OCI-LY7 (cell line): ENCODE results near the gene PRKCA. TPM values are rescaled to one million over a fixed set of nuclear protein-coding genes. Genes with fewer than 3 reads are reported as not detected.

Source experiments
- BruUV-seq: library from RNA; stranded (reverse); fragments of 400-500 nt; replicated peaks from 2 replicates; lab custom pipeline; 2021; lab: Mats Ljungman, UMichigan
- CTCF ChIA-PET: fragments of 300-600 bp; sonication (Branson Sonifier 250); formaldehyde crosslinking; loops from one replicate; lab custom pipeline; 2022; ENCODE audit warnings: antibody characterized with exemption; ENCODE audit not compliant: unreplicated experiment; lab: Charles Lee
- POLR2A ChIA-PET: fragments of 300-600 bp; sonication (Branson Sonifier 250); formaldehyde crosslinking; loops from one replicate; lab custom pipeline; 2022; ENCODE audit warnings: antibody characterized with exemption; lab: Charles Lee
- DNase-seq: peaks from one replicate; pipeline ENCODE4 v3.0.0-alpha.2; 2015; ENCODE audit warnings: low spot score
- H2AFZ ChIP-seq: fragments of 200-600 bp; sonication (generic), shearing (Covaris generic); 2 replicates; pipeline ENCODE4 v1.6.1; 2014; ENCODE audit warnings: mild to moderate bottlenecking, antibody characterized with exemption, low read length, moderate library complexity
- H3K27ac ChIP-seq: fragments of 200-600 bp; sonication (generic); 2 replicates; pipeline ENCODE4 v1.5.1; 2014; ENCODE audit warnings: mixed run types, low read depth, mild to moderate bottlenecking, moderate library complexity, low read length, inconsistent platforms; ENCODE audit not compliant: poor library complexity, severe bottlenecking
- H3K36me3 ChIP-seq: fragments of 200-600 bp; sonication (generic); 2 replicates; pipeline ENCODE4 v1.6.1; 2014; ENCODE audit warnings: mild to moderate bottlenecking, antibody characterized with exemption, low read length, moderate library complexity, mixed read lengths; ENCODE audit not compliant: insufficient read depth
- H3K4me1 ChIP-seq: fragments of 200-600 bp; sonication (generic); 2 replicates; pipeline ENCODE4 v1.5.1; 2014; ENCODE audit warnings: mild to moderate bottlenecking, low read length; ENCODE audit not compliant: insufficient read depth, poor library complexity, severe bottlenecking
- H3K4me2 ChIP-seq: fragments of 200-600 bp; sonication (generic); 2 replicates; pipeline ENCODE4 v1.6.1; 2014; ENCODE audit warnings: mild to moderate bottlenecking, low read length
- H3K4me3 ChIP-seq: fragments of 200-600 bp; sonication (generic); 2 replicates; pipeline ENCODE4 v1.5.1; 2014; ENCODE audit warnings: mild to moderate bottlenecking, low read depth, low read length; ENCODE audit not compliant: poor library complexity, severe bottlenecking
- H3K79me2 ChIP-seq: fragments of 200-600 bp; sonication (generic); 2 replicates; pipeline ENCODE4 v1.6.1; 2016; ENCODE audit warnings: low read depth, mild to moderate bottlenecking, low read length, moderate library complexity, mixed read lengths; ENCODE audit not compliant: insufficient read depth
- H3K9me2 ChIP-seq: fragments of 200-600 bp; sonication (generic); 2 replicates; pipeline ENCODE4 v1.6.1; 2016; ENCODE audit warnings: mild to moderate bottlenecking, low read length, mixed read lengths; ENCODE audit not compliant: insufficient read depth
- H3K9me3 ChIP-seq: fragments of 200-600 bp; sonication (generic); 2 replicates; pipeline ENCODE4 v1.6.1; 2014; ENCODE audit warnings: mild to moderate bottlenecking, mixed run types, low read length, mixed read lengths
- H4K20me1 ChIP-seq: fragments of 200-600 bp; sonication (generic); 2 replicates; pipeline ENCODE4 v1.6.1; 2014; ENCODE audit warnings: mild to moderate bottlenecking, antibody characterized with exemption, low read length, moderate library complexity, mixed read lengths; ENCODE audit not compliant: insufficient read depth
- EZH2phosphoT487 ChIP-seq: fragments of 200-600 bp; sonication (generic); IDR thresholded peaks from 2 replicates; pipeline ENCODE4 v1.6.1; 2018; ENCODE audit warnings: low read depth, borderline replicate concordance, mild to moderate bottlenecking, mixed run types, antibody characterized with exemption, low read length, moderate library complexity, mixed read lengths
- intact Hi-C: fragments of 100-400 bp; cut with micrococcal nuclease; formaldehyde crosslinking; loops from one replicate; pipeline ENCODE4 v1.10.0; 2022; ENCODE audit not compliant: unreplicated experiment
- total RNA-seq, 2 experiments: library from RNA; depleted of rRNA in 1 of 2; stranded (reverse); fragments of >200 nt in 1 of 2; shearing (Covaris generic) in 1 of 2; gene quantifications; 2 replicates each; pipeline ENCODE4 v1.2.3, GENCODE V29; 2014 to 2022
- TF ChIP-seq, protein P1 (sequence below): fragments of 200-600 bp; sonication (generic); conservative IDR thresholded peaks from 2 replicates; pipeline ENCODE4 v1.5.1; 2014; ENCODE audit warnings: mild to moderate bottlenecking, antibody characterized with exemption, low read length, moderate library complexity, mixed read lengths

Gene PRKCA
- total RNA-seq, 2 experiments from 2014 or later, result 6.6 to 32.1 TPM

DNA sequence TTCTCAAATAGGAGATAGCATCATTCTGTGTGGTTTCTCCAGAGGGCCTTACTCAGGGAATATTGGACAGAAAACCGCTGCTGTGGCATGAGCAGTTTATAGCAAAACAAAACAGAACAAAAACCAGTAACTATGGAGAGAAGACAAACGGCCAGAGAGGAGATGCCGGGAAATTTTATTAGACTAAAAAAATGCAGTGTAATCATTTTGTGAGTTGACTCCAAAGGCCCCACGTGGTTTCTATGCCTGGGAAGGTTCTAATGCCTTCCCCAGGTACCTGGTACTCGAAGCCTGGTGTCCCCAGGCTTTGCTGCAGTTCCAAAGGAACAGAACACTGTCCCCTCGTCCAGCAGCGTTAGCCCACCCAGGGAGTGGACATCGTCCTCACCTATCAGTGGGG is 519.6 kb downstream of the PRKCA start:
- intact Hi-C loops, result no loop called here
- Histone ChIP-seq H2AFZ (no peak overlapping the region), H3K9me3 (no peaks in the 10 kb centered on the region), H3K9me2 (no peaks in the 10 kb centered on the region), H4K20me1 (no peaks in the 10 kb centered on the region), H3K4me3 (no peak overlapping the region), H3K36me3 (no peaks in the 10 kb centered on the region), H3K79me2 (no peaks in the 10 kb centered on the region), H3K27ac (no peak overlapping the region), H3K4me1 (no peaks in the 10 kb centered on the region), H3K4me2 (no peak overlapping the region)
- TF ChIP-seq EZH2phosphoT487, result no peak
- TF ChIP-seq, protein P1, sequence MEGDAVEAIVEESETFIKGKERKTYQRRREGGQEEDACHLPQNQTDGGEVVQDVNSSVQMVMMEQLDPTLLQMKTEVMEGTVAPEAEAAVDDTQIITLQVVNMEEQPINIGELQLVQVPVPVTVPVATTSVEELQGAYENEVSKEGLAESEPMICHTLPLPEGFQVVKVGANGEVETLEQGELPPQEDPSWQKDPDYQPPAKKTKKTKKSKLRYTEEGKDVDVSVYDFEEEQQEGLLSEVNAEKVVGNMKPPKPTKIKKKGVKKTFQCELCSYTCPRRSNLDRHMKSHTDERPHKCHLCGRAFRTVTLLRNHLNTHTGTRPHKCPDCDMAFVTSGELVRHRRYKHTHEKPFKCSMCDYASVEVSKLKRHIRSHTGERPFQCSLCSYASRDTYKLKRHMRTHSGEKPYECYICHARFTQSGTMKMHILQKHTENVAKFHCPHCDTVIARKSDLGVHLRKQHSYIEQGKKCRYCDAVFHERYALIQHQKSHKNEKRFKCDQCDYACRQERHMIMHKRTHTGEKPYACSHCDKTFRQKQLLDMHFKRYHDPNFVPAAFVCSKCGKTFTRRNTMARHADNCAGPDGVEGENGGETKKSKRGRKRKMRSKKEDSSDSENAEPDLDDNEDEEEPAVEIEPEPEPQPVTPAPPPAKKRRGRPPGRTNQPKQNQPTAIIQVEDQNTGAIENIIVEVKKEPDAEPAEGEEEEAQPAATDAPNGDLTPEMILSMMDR, result no peak
- CTCF ChIA-PET, result no interaction called here
- POLR2A ChIA-PET, result interaction anchor here (0.6 kb wide), 1 partner anchor 513 kb away, joined by 3 read pairs; no protein-coding TSS in a partner anchor
- no TSS peak for BruUV-seq
- DNase-seq, result no peak

DNA sequence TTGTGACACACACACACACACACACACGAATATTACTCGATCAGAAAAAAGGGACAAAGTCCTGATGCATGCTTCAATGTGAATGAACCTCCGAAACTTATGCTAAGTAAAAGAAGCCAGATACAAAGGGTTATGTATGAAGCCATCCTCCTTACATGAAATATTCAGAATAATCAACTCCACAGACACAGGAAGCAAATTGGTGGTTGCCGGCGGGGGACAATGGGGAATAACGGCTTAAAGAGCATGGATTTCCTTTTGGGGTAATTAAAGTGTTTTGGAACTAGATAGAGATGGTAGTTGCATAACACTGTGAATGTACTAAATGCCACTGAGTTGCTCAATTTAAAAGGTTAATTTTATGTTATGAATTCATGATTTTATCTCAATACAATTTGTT is 524.4 kb downstream of the PRKCA start:
- H3K36me3 ChIP-seq, result no peaks in the 10 kb centered on the region
- TF ChIP-seq, protein P1, result no peak
- no peak for TF ChIP-seq EZH2phosphoT487
- H4K20me1 ChIP-seq, result no peaks in the 10 kb centered on the region
- no peak overlapping the region for H3K27ac ChIP-seq
- no TSS peak for BruUV-seq
- no peaks in the 10 kb centered on the region for H3K9me2 ChIP-seq
- H2AFZ ChIP-seq, result no peak overlapping the region
- H3K4me1 ChIP-seq, result no peaks in the 10 kb centered on the region
- ChIA-PET CTCF (no interaction called here), POLR2A (no interaction called here)
- intact Hi-C loops, result no loop called here
- no peak for DNase-seq
- H3K79me2 ChIP-seq, result no peaks in the 10 kb centered on the region
- H3K9me3 ChIP-seq, result no peaks in the 10 kb centered on the region
- no peak overlapping the region for H3K4me2 ChIP-seq
- no peak overlapping the region for H3K4me3 ChIP-seq

DNA sequence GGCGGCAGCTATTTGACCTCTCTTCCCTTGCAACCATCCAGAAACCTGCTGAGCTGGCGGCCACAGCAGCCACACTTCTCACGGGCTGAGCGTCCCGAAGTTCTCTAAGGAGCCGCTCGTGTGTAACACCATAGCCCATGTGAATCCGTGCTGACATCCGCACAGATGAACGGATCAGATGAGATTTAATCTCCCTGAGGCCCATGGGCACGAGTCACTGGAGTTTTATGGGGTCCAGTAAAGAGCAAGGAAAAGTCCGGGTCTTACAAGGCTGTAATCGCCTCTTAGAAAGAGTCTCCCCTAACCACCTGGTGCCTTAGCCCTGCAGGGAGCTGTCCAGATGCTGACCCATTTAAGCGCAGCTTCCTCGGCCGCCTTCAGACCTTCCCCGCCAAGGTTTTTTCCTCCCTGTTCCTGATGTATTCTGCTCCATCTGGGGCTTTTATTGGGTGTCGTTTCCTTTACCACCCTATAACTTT is 527.0 kb downstream of the PRKCA start:
- BruUV-seq, result no TSS peak
- ChIA-PET POLR2A (interaction anchor here (1.4 kb wide), 1 partner anchor 43 kb away, joined by 3 read pairs; no protein-coding TSS in a partner anchor), CTCF (no interaction called here)
- Histone ChIP-seq H4K20me1 (no peaks in the 10 kb centered on the region), H3K9me2 (no peaks in the 10 kb centered on the region), H3K4me2 (no peak overlapping the region), H3K79me2 (no peaks in the 10 kb centered on the region), H3K4me1 (no peaks in the 10 kb centered on the region), H3K9me3 (no peaks in the 10 kb centered on the region), H2AFZ (no peak overlapping the region), H3K27ac (no peak overlapping the region), H3K4me3 (no peak overlapping the region), H3K36me3 (no peaks in the 10 kb centered on the region)
- intact Hi-C loops, result no loop called here
- TF ChIP-seq, protein P1, result no peak
- TF ChIP-seq EZH2phosphoT487, result no peak
- DNase-seq, result no peak
